AG09309 (cell line): Measurements from ENCODE around the gene POU2AF3.
"Not testable (repeated sequence)": the region's sequence is repeated elsewhere in the genome, so short reads cannot be mapped to it uniquely, and the experiment has no call there.

ENCODE experiments used
- DNase-seq: peaks from one replicate; pipeline ENCODE4 v3.0.0-alpha.2; 2010; ENCODE audit warnings: low read depth
- H3K4me3 ChIP-seq: 2 replicates; pipeline ENCODE4 v1.5.1; 2011; ENCODE audit warnings: mild to moderate bottlenecking, low read depth, low read length, moderate library complexity; ENCODE audit not compliant: control insufficient read depth
- CTCF ChIP-seq: IDR thresholded peaks from 2 replicates; pipeline ENCODE4 v1.5.1; 2011; ENCODE audit warnings: mild to moderate bottlenecking, low read depth, low read length, inconsistent platforms; ENCODE audit not compliant: insufficient read depth, control insufficient read depth; ENCODE audit errors: missing control alignments

The POU2AF3 gene

GRCh38 chr11:111312076-111312475, 13.7 kb downstream of the POU2AF3 start:
- no peak for DNase-seq
- no peak overlapping the region for H3K4me3 ChIP-seq
- TF ChIP-seq CTCF: no peak

GRCh38 chr11:111319296-111319695, 20.9 kb downstream of the POU2AF3 start:
- TF ChIP-seq CTCF: no peak
- no peak for DNase-seq
- H3K4me3 ChIP-seq: no peak overlapping the region

- DNase-seq, H3K4me3 ChIP-seq: not testable (repeated sequence)
Measured at GRCh38 chr11:111320199-111320598, 21.9 kb downstream of the POU2AF3 start.

- no peak for TF ChIP-seq CTCF
- no peak for DNase-seq
- H3K4me3 ChIP-seq: no peak overlapping the region
Measured at GRCh38 chr11:111320728-111321568, 22.6 kb downstream of the POU2AF3 start.

GRCh38 chr11:111322534-111322933, 24.2 kb downstream of the POU2AF3 start:
- TF ChIP-seq CTCF: no peak
- no peak for DNase-seq
- H3K4me3 ChIP-seq: no peak overlapping the region

GRCh38 chr11:111324277-111324720, 26.0 kb downstream of the POU2AF3 start:
- DNase-seq: no peak
- H3K4me3 ChIP-seq: no peak overlapping the region
- TF ChIP-seq CTCF: no peak

- H3K4me3 ChIP-seq: no peak overlapping the region
- no peak for DNase-seq
- no peak for TF ChIP-seq CTCF
Measured at GRCh38 chr11:111325259-111325658, 26.9 kb downstream of the POU2AF3 start.
